Activated naive CD8-positive, alpha-beta T cell treated with anti-CD3 and anti-CD28 coated beads, Interleukin-2, amount 50 U/mL, for 24 hours (primary cell): Measurements from ENCODE around the gene CYB5R2.
"Not testable (repeated sequence)": the region's sequence is repeated elsewhere in the genome, so short reads cannot be mapped to it uniquely, and the experiment has no call there.

Experiments
- ATAC-seq: fragments of 150-1000 bp; cut with Tn5 transposase; one replicate; pipeline ENCODE4 v1.10.0; 2021
- DNase-seq: peaks from one replicate; pipeline ENCODE4 v3.0.0; 2021
- H3K27ac Mint-ChIP-seq: one replicate; pipeline ENCODE4 v1.8.0; 2021; ENCODE audit warnings: mild to moderate bottlenecking, mixed read lengths
- H3K27me3 Mint-ChIP-seq: one replicate; pipeline ENCODE4 v1.8.0; 2021; ENCODE audit warnings: mixed read lengths
- H3K36me3 Mint-ChIP-seq: one replicate; pipeline ENCODE4 v1.8.0; 2021; ENCODE audit warnings: low read depth, mixed read lengths
- H3K4me1 Mint-ChIP-seq: one replicate; pipeline ENCODE4 v1.8.0; 2021; ENCODE audit warnings: mixed read lengths
- H3K4me3 Mint-ChIP-seq: one replicate; pipeline ENCODE4 v1.8.0; 2021; ENCODE audit warnings: mild to moderate bottlenecking, moderate library complexity, mixed read lengths
- H3K9me3 Mint-ChIP-seq: one replicate; pipeline ENCODE4 v1.8.0; 2021; ENCODE audit warnings: mixed read lengths

Gene CYB5R2

GRCh38 chr11:7677071-7677470 lies 3.8 kb upstream of the CYB5R2 start:
- H3K36me3 Mint-ChIP-seq = no peaks in the 10 kb centered on the region
- peaks cover 21% of the 10 kb centered on the region for H3K4me1 Mint-ChIP-seq
- H3K27me3 Mint-ChIP-seq = peaks cover 67% of the 10 kb centered on the region
- H3K9me3 Mint-ChIP-seq = peaks cover 5% of the 10 kb centered on the region
- DNase-seq = no peak
- no peak for ATAC-seq
- no peak overlapping the region for H3K4me3 Mint-ChIP-seq
- H3K27ac Mint-ChIP-seq = no peak overlapping the region

- peaks cover 30% of the 10 kb centered on the region for H3K4me1 Mint-ChIP-seq
- no peak overlapping the region for H3K27ac Mint-ChIP-seq
- no peak for ATAC-seq
- H3K36me3 Mint-ChIP-seq = no peaks in the 10 kb centered on the region
- H3K27me3 Mint-ChIP-seq = peaks cover 72% of the 10 kb centered on the region
- H3K9me3 Mint-ChIP-seq = peaks cover 5% of the 10 kb centered on the region
- H3K4me3 Mint-ChIP-seq = no peak overlapping the region
- DNase-seq = no peak
Observed at GRCh38 chr11:7675631-7676030, 2.3 kb upstream of the CYB5R2 start.

- H3K36me3 Mint-ChIP-seq = no peaks in the 10 kb centered on the region
- DNase-seq (peak; percentile 26), ATAC-seq (peak; percentile 53)
- H3K9me3 Mint-ChIP-seq = peaks cover 5% of the 10 kb centered on the region
- no peak overlapping the region for H3K27ac Mint-ChIP-seq
- peaks cover 61% of the 10 kb centered on the region for H3K27me3 Mint-ChIP-seq
- peak overlapping the region; percentile 64 for H3K4me3 Mint-ChIP-seq
- peaks cover 31% of the 10 kb centered on the region for H3K4me1 Mint-ChIP-seq
Observed at GRCh38 chr11:7673724-7674434, 579 bp upstream of the CYB5R2 start.

- Mint-ChIP-seq H3K36me3 (no peaks in the 10 kb centered on the region), H3K9me3 (peaks cover 5% of the 10 kb centered on the region), H3K27me3 (peaks cover 52% of the 10 kb centered on the region), H3K4me3 (peak overlapping the region; percentile 21), H3K27ac (no peak overlapping the region), H3K4me1 (peaks cover 28% of the 10 kb centered on the region)
- DNase-seq (no peak), ATAC-seq (no peak)
Observed at GRCh38 chr11:7672276-7672959, 882 bp downstream of the CYB5R2 start.

- no peaks in the 10 kb centered on the region for H3K9me3 Mint-ChIP-seq
- H3K36me3 Mint-ChIP-seq = no peaks in the 10 kb centered on the region
- peak; percentile 75 for ATAC-seq
- H3K4me3 Mint-ChIP-seq = peak overlapping the region; percentile 20
- H3K27ac Mint-ChIP-seq = no peak overlapping the region
- DNase-seq = peak; percentile 40
- peaks cover 43% of the 10 kb centered on the region for H3K27me3 Mint-ChIP-seq
- peaks cover 22% of the 10 kb centered on the region for H3K4me1 Mint-ChIP-seq
Observed at GRCh38 chr11:7671347-7672215, 1.7 kb downstream of the CYB5R2 start.

DNA sequence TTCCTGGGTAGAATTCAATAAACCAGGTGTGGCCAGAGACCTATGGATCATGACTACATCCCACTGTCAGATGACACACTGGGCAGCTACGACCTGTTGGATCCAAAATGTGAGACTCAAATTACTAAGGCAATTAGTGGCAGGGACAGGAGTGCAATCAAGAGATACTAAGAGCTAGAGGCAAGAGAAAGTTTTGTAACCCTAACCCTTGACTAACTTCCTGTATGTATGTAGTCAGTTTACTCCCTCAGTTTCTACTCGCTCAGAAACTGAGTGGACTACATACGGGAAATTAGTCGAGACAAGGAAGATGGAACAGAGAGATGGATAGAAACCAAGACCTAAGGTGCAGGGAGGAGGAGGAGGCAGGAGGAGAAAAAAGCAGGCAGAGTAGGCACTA lies 2.7 kb downstream of the CYB5R2 start:
- peaks cover 22% of the 10 kb centered on the region for H3K4me1 Mint-ChIP-seq
- ATAC-seq (no peak), DNase-seq (no peak)
- H3K27me3 Mint-ChIP-seq = peaks cover 34% of the 10 kb centered on the region
- H3K27ac Mint-ChIP-seq = no peak overlapping the region
- H3K36me3 Mint-ChIP-seq = no peaks in the 10 kb centered on the region
- no peak overlapping the region for H3K4me3 Mint-ChIP-seq
- no peaks in the 10 kb centered on the region for H3K9me3 Mint-ChIP-seq

- no peak for DNase-seq
- Mint-ChIP-seq H3K36me3 (no peaks in the 10 kb centered on the region), H3K27me3 (peaks cover 17% of the 10 kb centered on the region), H3K4me3 (no peak overlapping the region), H3K4me1 (peaks cover 20% of the 10 kb centered on the region), H3K27ac (no peak overlapping the region), H3K9me3 (no peaks in the 10 kb centered on the region)
- no peak for ATAC-seq
Observed at GRCh38 chr11:7668911-7669310, 4.4 kb downstream of the CYB5R2 start.

DNA sequence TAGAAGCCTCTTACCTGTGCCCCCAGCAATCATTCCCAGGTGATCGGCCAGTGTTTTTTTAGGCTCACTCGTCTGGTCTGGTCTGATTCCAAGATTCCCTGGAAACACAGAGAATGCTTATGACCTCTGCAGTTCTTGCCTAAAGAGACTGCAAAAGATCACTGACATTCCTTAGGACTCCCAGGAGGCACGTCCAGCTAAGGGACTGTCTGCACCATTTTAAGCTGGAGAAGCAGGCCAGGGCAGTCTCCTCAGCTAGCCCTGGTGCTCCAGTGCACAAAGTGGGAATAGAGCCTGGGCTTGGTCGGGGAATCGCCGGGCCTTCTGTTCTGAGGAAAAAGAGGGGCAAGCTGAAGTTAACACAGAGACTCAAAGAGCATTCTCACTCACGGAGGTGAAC lies 4.8 kb downstream of the CYB5R2 start:
- peaks cover 15% of the 10 kb centered on the region for H3K27me3 Mint-ChIP-seq
- H3K4me3 Mint-ChIP-seq = no peak overlapping the region
- no peak overlapping the region for H3K27ac Mint-ChIP-seq
- no peaks in the 10 kb centered on the region for H3K9me3 Mint-ChIP-seq
- DNase-seq (no peak), ATAC-seq (no peak)
- peaks cover 19% of the 10 kb centered on the region for H3K4me1 Mint-ChIP-seq
- no peaks in the 10 kb centered on the region for H3K36me3 Mint-ChIP-seq

- Mint-ChIP-seq H3K4me3 (no peak overlapping the region), H3K4me1 (peaks cover 14% of the 10 kb centered on the region), H3K27me3 (peaks cover 9% of the 10 kb centered on the region), H3K27ac (no peak overlapping the region), H3K36me3 (no peaks in the 10 kb centered on the region), H3K9me3 (no peaks in the 10 kb centered on the region)
- no peak for ATAC-seq
- no peak for DNase-seq
Observed at GRCh38 chr11:7667460-7667859, 5.8 kb downstream of the CYB5R2 start.

GRCh38 chr11:7666292-7666866 lies 6.9 kb downstream of the CYB5R2 start:
- H3K27ac Mint-ChIP-seq = no peak overlapping the region
- H3K36me3 Mint-ChIP-seq = peaks cover 1% of the 10 kb centered on the region
- no peak for ATAC-seq
- no peak overlapping the region for H3K4me3 Mint-ChIP-seq
- peaks cover 1% of the 10 kb centered on the region for H3K27me3 Mint-ChIP-seq
- no peak for DNase-seq
- H3K9me3 Mint-ChIP-seq = no peaks in the 10 kb centered on the region
- peaks cover 6% of the 10 kb centered on the region for H3K4me1 Mint-ChIP-seq

GRCh38 chr11:7665473-7666291 lies 7.6 kb downstream of the CYB5R2 start:
- DNase-seq (peak; percentile 78), ATAC-seq (peak; percentile 96)
- H3K27me3 Mint-ChIP-seq = no peaks in the 10 kb centered on the region
- no peak overlapping the region for H3K4me3 Mint-ChIP-seq
- peaks cover 1% of the 10 kb centered on the region for H3K36me3 Mint-ChIP-seq
- H3K9me3 Mint-ChIP-seq = no peaks in the 10 kb centered on the region
- peaks cover 2% of the 10 kb centered on the region for H3K4me1 Mint-ChIP-seq
- H3K27ac Mint-ChIP-seq = no peak overlapping the region

GRCh38 chr11:7664867-7665266 lies 8.4 kb downstream of the CYB5R2 start:
- DNase-seq (no peak), ATAC-seq (no peak)
- H3K27ac Mint-ChIP-seq = no peak overlapping the region
- no peaks in the 10 kb centered on the region for H3K27me3 Mint-ChIP-seq
- H3K4me3 Mint-ChIP-seq = no peak overlapping the region
- H3K4me1 Mint-ChIP-seq = no peaks in the 10 kb centered on the region
- peaks cover 1% of the 10 kb centered on the region for H3K36me3 Mint-ChIP-seq
- H3K9me3 Mint-ChIP-seq = no peaks in the 10 kb centered on the region

GRCh38 chr11:7663531-7663930 lies 9.8 kb downstream of the CYB5R2 start:
- not testable (repeated sequence) for H3K27me3 Mint-ChIP-seq, H3K27ac Mint-ChIP-seq, H3K4me3 Mint-ChIP-seq, H3K4me1 Mint-ChIP-seq, ATAC-seq, DNase-seq, H3K9me3 Mint-ChIP-seq, H3K36me3 Mint-ChIP-seq
